ENCODE data around the gene CCDC90B.
"Not testable (repeated sequence)": the region's sequence is repeated elsewhere in the genome, so short reads cannot be mapped to it uniquely, and the experiment has no call there.

CCDC90B gene

GRCh38 chr11:83285771-83286528 lies at the start of gene CCDC90B:
Gene CCDC90B, minus strand, starts transcription at chr11:83286367. Its CDS starts 395 bp downstream, at chr11:83285972.
- peak; percentile 90 for DNase-seq

- no peak for DNase-seq
Observed at GRCh38 chr11:83335446-83336070, 49.4 kb upstream of the CCDC90B start.

- no peak for DNase-seq
Observed at GRCh38 chr11:83330303-83330702, 44.1 kb upstream of the CCDC90B start.

- DNase-seq = no peak
Observed at GRCh38 chr11:83326326-83326725, 40.2 kb upstream of the CCDC90B start.

GRCh38 chr11:83319346-83319745 lies 33.2 kb upstream of the CCDC90B start:
- DNase-seq = no peak

- no peak for DNase-seq
Observed at GRCh38 chr11:83318931-83319330, 32.8 kb upstream of the CCDC90B start.

GRCh38 chr11:83317757-83318690 lies 31.9 kb upstream of the CCDC90B start:
- no peak for DNase-seq

- not testable (repeated sequence) for DNase-seq
Observed at GRCh38 chr11:83316897-83317268, 30.7 kb upstream of the CCDC90B start.

GRCh38 chr11:83316143-83316896 lies 30.2 kb upstream of the CCDC90B start:
- DNase-seq = not testable (repeated sequence)

- DNase-seq = no peak
Observed at GRCh38 chr11:83312430-83312829, 26.3 kb upstream of the CCDC90B start.

GRCh38 chr11:83311701-83312100 lies 25.5 kb upstream of the CCDC90B start:
- DNase-seq = no peak

GRCh38 chr11:83310718-83311117 lies 24.6 kb upstream of the CCDC90B start:
- DNase-seq = no peak

GRCh38 chr11:83308536-83308935 lies 22.4 kb upstream of the CCDC90B start:
- DNase-seq = not testable (repeated sequence)

- DNase-seq = no peak
Observed at GRCh38 chr11:83306200-83307080, 20.3 kb upstream of the CCDC90B start.

GRCh38 chr11:83303316-83303715 lies 17.1 kb upstream of the CCDC90B start:
- DNase-seq = no peak

- no peak for DNase-seq
Observed at GRCh38 chr11:83302151-83302550, 16.0 kb upstream of the CCDC90B start.

GRCh38 chr11:83299681-83300080 lies 13.5 kb upstream of the CCDC90B start:
- DNase-seq = no peak

- no peak for DNase-seq
Observed at GRCh38 chr11:83294208-83294607, 8.0 kb upstream of the CCDC90B start.

GRCh38 chr11:83293457-83293774 lies 7.2 kb upstream of the CCDC90B start:
- no peak for DNase-seq

GRCh38 chr11:83292709-83293456 lies 6.7 kb upstream of the CCDC90B start:
- no peak for DNase-seq

GRCh38 chr11:83287631-83288030 lies 1.5 kb upstream of the CCDC90B start:
- no peak for DNase-seq
